C4-2B (cell line): Measurements from ENCODE around the gene NKX2-1.
A peak's percentile ranks its signal among the peaks of the same experiment; 100 is the strongest.

Experiments
- H3K27ac ChIP-seq: fragments of 450-650 bp; 2 replicates; pipeline ENCODE4 v1.5.1; 2017
- CTCF ChIP-seq: fragments of 450-650 bp; conservative IDR thresholded peaks from 2 replicates; pipeline ENCODE4 v1.5.1; 2017; ENCODE audit warnings: mild to moderate bottlenecking
- ZFX ChIP-seq: fragments of 450-650 bp; IDR thresholded peaks from 2 replicates; pipeline ENCODE4 v1.6.1; 2017

The NKX2-1 gene

DNA sequence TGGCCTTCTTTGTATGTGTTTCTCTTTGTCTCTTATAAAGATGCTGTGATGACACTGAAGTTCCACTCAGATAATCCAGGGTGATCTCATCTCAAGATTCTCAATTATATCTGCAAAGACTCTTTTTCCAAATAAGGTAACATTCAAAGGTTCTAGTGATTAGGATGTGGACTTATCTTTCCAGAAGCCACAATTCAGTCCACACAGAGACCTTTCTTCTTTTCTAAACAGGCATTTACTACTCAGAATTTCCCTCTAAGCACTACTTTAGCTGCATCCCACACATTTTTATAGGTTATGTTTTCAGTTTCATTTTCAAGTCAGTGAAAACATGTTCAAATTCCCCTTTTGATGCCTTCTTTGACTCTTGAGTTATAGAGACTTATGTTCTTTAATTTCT lies 9.0 kb upstream of the NKX2-1 start:
- H3K27ac ChIP-seq: no peak overlapping the region
- no peak for TF ChIP-seq CTCF
- TF ChIP-seq ZFX: no peak

DNA sequence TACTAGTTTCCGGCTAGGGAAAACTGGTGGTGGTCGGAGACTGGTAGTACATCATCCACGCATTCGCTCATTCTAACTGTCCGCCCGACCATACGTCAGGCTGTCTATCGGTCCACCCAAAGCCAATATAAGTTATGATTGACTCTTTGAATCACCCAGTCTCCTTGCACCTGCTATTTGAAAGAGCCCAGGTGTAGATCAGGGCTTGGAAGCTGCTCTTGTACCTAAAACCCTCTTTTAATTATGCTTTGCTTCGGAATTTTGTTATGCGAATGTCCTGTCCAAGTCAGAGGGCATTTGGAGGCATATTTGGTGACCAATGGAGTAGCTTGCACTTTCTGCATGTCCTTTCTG lies 5.7 kb upstream of the NKX2-1 start:
- peak; percentile 61 for TF ChIP-seq CTCF
- no peak for TF ChIP-seq ZFX
- H3K27ac ChIP-seq: no peak overlapping the region

DNA sequence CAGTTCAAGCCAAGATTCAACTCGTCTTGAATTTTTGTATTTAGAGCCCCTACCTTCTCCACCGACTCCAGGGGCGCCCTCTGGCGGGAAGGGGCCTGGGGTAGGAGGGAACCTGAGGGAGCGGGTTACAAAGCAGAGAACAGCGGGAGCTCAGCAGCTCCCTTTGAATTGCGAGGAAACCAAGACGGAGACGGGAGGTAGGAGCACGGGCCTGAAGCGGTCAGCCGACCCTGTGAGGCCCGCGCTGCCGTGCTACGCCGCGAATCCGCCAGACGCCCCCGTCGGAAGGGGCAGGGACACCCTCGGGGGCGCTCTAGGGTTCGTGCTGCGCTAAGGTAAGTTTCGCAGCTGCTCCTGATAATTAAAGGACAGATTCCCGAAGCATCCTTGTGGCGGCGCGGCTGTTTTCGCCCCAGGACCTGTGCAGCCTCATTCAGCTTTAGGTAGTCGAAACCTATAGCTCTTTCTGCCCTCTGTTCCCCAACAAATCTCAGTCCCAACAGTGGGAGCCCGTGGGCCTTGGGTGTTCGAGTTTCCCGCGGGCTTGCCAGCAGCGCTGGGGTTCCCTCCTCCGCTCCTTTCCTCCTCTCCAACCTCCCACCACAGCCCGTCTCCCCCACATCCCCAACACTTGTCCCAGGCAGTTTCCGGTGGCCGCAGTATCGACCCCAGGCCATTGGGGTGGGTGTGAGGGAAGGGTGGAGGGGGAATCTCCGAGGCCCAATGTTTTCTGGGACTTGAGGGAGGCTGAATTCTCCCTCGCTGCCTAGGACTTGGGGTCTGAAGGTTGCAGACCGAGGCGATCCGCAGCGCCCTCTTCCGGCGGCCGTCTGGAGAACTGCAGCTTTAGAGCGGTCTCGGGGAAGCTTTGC lies 5.1 kb upstream of the NKX2-1 start:
- no peak overlapping the region for H3K27ac ChIP-seq
- TF ChIP-seq ZFX: no peak
- TF ChIP-seq CTCF: peak; percentile 90

DNA sequence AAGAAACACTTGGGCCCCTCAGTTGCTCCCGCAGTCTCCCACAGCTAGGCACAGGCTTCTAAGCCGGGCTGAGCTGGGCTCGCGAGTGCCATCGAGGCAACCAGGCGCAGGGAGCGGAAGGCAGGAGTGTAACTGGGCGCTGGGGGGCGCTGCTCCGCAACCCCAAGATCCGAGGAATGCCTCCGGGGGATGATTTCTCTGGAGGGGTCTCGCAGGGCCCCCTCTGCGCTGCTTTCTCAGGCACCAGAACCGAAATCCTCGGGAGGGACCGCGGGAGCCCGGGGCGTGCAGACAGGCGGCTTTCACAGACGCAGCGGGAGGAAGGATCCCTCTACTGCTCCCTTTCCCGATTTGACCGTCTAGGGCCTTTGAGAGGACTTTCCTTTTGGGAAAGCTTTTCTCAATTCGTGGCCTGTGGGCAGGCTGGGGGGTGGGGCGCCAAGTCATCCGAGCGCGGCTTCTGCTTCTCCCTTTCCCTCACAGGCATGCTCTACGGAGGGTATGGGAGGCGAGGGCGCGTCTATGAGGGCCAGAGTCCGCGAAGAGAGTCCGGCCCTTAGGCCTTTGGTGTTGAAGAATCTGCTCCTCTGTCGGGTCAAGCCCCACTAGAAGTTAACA lies 4.3 kb upstream of the NKX2-1 start:
- TF ChIP-seq CTCF: no peak
- H3K27ac ChIP-seq: no peak overlapping the region

DNA sequence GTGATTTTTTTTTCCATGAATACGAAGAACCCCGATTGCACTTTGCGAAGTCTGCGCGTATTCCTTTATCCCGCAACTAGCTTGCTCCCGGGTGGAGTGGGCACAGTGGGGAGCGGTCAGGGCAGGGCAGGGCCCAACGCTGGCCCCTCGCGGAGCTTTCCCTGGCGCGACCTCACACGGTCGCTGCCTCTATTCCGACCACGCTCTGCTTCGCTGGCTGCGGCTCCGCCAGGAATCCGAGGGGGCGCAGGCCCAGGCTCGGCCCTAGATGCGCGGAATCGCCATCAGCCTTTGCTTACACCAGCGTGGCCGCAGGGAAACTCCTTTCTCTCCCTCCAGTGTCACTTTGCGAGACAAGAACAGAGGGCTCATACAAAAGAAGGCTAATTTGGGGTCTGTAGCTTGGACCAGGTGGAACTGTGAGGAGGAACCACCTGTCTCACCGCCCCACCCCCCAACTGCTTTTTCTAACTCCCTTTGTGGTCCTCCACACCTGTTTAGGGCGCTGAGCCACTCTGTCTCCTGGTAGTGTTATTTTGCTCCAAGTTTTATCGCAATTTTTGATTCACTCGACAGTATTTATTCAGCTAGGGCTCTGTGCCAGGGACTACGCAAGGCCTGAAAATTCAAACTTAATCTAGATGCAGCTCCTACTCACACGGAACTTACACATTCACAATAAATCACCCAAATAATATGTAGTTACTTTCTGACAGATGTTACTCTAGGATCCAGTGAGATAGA lies 3.1 kb upstream of the NKX2-1 start:
- H3K27ac ChIP-seq: no peak overlapping the region
- no peak for TF ChIP-seq ZFX
- TF ChIP-seq CTCF: no peak

DNA sequence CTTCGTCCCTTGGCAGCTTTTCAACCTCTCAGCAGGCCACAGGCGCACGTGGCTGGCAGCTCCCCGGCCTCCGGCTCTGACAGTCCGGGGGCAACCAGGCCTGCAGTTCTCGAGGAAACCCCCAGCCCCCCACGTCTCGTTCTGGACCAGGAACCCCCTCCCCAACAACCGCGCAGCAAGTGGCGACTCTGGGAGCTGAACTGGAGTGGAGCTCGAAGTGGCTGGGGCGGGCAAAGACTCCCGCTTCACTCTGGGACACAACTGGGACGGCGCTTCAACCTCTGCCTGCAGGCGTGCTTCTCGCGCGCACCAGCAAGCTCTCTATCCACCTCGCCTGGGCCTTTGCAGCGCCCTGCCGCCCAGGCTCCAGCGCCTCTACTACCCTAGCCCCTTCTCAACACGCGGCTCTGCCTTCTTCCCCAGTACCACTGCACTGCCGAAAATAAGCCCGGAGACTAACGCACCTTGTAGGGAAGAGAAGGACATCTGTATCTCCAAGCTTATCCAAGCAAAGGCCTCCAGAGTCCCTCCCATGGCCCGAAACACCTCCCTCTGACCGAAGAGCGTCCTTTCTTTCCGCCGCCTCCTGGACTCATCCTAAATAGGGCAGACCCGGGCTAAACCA lies 2.4 kb upstream of the NKX2-1 start:
- TF ChIP-seq CTCF: no peak
- TF ChIP-seq ZFX: no peak
- H3K27ac ChIP-seq: no peak overlapping the region
